MM.1S (cell line): Measurements from ENCODE around the gene CIRBP.

Experiments used
- DNase-seq: peaks from one replicate; pipeline ENCODE4 v3.0.0-alpha.2; 2015
- H2AFZ ChIP-seq: fragments of 300-600 bp; sonication (generic); 2 replicates; pipeline ENCODE4 v1.6.0; 2016; ENCODE audit warnings: antibody characterized with exemption, low read length
- H3F3A ChIP-seq: fragments of 300-600 bp; sonication (generic); 2 replicates; pipeline ENCODE4 v1.6.1; 2016; ENCODE audit warnings: mild to moderate bottlenecking, antibody characterized with exemption, low read length, moderate library complexity, mixed read lengths; ENCODE audit not compliant: insufficient read depth
- H3K27ac ChIP-seq: fragments of 300-600 bp; sonication (generic); 2 replicates; pipeline ENCODE4 v1.5.1; 2016; ENCODE audit warnings: mild to moderate bottlenecking, low read length
- H3K27me3 ChIP-seq: fragments of 300-600 bp; sonication (generic); replicated peaks from 2 replicates; pipeline ENCODE4 v1.6.0; 2016; ENCODE audit warnings: low read length; ENCODE audit not compliant: insufficient read depth
- H3K36me3 ChIP-seq: fragments of 300-600 bp; sonication (generic); replicated peaks from 2 replicates; pipeline ENCODE4 v1.6.1; 2016; ENCODE audit warnings: mild to moderate bottlenecking, low read length, mixed read lengths; ENCODE audit not compliant: insufficient read depth
- H3K4me1 ChIP-seq: fragments of 300-600 bp; sonication (generic); 2 replicates; pipeline ENCODE4 v1.6.1; 2016; ENCODE audit warnings: low read length, mixed read lengths
- H3K4me2 ChIP-seq: fragments of 300-600 bp; sonication (generic); 2 replicates; pipeline ENCODE4 v1.6.0; 2016; ENCODE audit warnings: low read depth, low read length
- H3K4me3 ChIP-seq: fragments of 300-600 bp; sonication (generic); 2 replicates; pipeline ENCODE4 v1.5.1; 2016; ENCODE audit warnings: low read length, mixed read lengths
- H3K79me2 ChIP-seq: fragments of 300-600 bp; sonication (generic); 2 replicates; pipeline ENCODE4 v1.6.1; 2016; ENCODE audit warnings: mixed run types, low read length, mixed read lengths
- H3K9ac ChIP-seq: fragments of 300-600 bp; sonication (generic); 2 replicates; pipeline ENCODE4 v1.6.1; 2016; ENCODE audit warnings: low read length, mixed read lengths
- H3K9me2 ChIP-seq: fragments of 300-600 bp; sonication (generic); replicated peaks from 2 replicates; pipeline ENCODE4 v1.6.1; 2016; ENCODE audit warnings: mild to moderate bottlenecking, low read length, mixed read lengths; ENCODE audit not compliant: insufficient read depth
- H3K9me3 ChIP-seq: fragments of 300-600 bp; sonication (generic); replicated peaks from 2 replicates; pipeline ENCODE4 v1.6.1; 2016; ENCODE audit warnings: mild to moderate bottlenecking, low read length, mixed read lengths; ENCODE audit not compliant: insufficient read depth
- H4K20me1 ChIP-seq: fragments of 300-600 bp; sonication (generic); 2 replicates; pipeline ENCODE4 v1.6.1; 2016; ENCODE audit warnings: mild to moderate bottlenecking, low read length, moderate library complexity, mixed read lengths; ENCODE audit not compliant: insufficient read depth
- CTCF ChIP-seq: fragments of 300-600 bp; sonication (generic); IDR thresholded peaks from 2 replicates; pipeline ENCODE4 v1.5.1; 2016; ENCODE audit warnings: antibody characterized with exemption, low read length, mixed read lengths
- EZH2 ChIP-seq: fragments of 300-600 bp; sonication (generic); optimal IDR thresholded peaks from 2 replicates; pipeline ENCODE3; 2017; ENCODE audit warnings: low read depth, mild to moderate bottlenecking, antibody characterized with exemption, low read length, mixed read lengths
- EZH2phosphoT487 ChIP-seq: fragments of 300-600 bp; sonication (generic); IDR thresholded peaks from 2 replicates; pipeline ENCODE4 v1.6.1; 2018; ENCODE audit warnings: antibody characterized with exemption, low read length

CIRBP gene

DNA sequence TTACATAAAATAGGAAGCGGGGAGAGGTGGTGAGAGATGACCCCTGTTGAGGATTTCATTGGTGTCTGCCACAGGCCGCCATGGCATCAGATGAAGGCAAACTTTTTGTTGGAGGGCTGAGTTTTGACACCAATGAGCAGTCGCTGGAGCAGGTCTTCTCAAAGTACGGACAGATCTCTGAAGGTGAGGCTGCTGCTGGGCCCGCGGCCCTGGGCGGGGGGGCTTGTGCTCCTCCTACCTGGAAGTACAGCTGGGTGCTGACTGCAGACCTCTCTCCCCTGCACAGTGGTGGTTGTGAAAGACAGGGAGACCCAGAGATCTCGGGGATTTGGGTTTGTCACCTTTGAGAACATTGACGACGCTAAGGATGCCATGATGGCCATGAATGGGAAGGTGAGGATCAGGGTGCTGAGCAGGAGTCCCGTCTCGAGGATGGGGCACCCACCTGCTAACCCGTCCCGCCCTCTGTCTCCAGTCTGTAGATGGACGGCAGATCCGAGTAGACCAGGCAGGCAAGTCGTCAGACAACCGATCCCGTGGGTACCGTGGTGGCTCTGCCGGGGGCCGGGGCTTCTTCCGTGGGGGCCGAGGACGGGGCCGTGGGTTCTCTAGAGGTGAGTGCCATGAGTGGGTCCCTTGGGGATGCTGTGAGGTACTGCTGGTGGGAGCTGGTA, 1.9 kb downstream of the CIRBP start:
- Histone ChIP-seq H3K79me2 (peaks cover 57% of the 10 kb centered on the region), H3K4me2 (peak overlapping the region; percentile 88; the same call in 1 of the 2 replicates)

GRCh38 chr19:1271528-1272422, 2.6 kb downstream of the CIRBP start:
- Histone ChIP-seq H3K4me3 (no peak overlapping the region), H3K36me3 (peaks cover 37% of the 10 kb centered on the region)

More for the DNA sequence above, 1.9 kb downstream of the CIRBP start:
- H3K4me1 ChIP-seq: peaks cover 41% of the 10 kb centered on the region
- no peaks in the 10 kb centered on the region for H3K9me3 ChIP-seq
- TF ChIP-seq EZH2 (no peak), EZH2phosphoT487 (no peak), CTCF (no peak)
- no peaks in the 10 kb centered on the region for H4K20me1 ChIP-seq
- no peak overlapping the region for H3K4me3 ChIP-seq
- no peaks in the 10 kb centered on the region for H3K9me2 ChIP-seq
- H3K9ac ChIP-seq: no peak overlapping the region
- H2AFZ ChIP-seq: no peak overlapping the region
- no peak for DNase-seq
- H3K27me3 ChIP-seq: 0 out of 2 replicates have a peak, but pooled peaks cover 4% of the 10 kb centered on the region
- peaks cover 37% of the 10 kb centered on the region for H3K36me3 ChIP-seq
- H3F3A ChIP-seq: peaks cover 54% of the 10 kb centered on the region
- no peak overlapping the region for H3K27ac ChIP-seq

More at GRCh38 chr19:1271528-1272422, 2.6 kb downstream of the CIRBP start:
- Histone ChIP-seq H3K9me2 (no peaks in the 10 kb centered on the region), H3K9ac (no peak overlapping the region), H3F3A (peaks cover 59% of the 10 kb centered on the region), H3K4me1 (peaks cover 41% of the 10 kb centered on the region), H3K27me3 (0 out of 2 replicates have a peak, but pooled peaks cover 4% of the 10 kb centered on the region), H3K9me3 (no peaks in the 10 kb centered on the region), H2AFZ (no peak overlapping the region), H3K27ac (no peak overlapping the region), H3K4me2 (no peak overlapping the region), H3K79me2 (peaks cover 64% of the 10 kb centered on the region), H4K20me1 (no peaks in the 10 kb centered on the region)
- TF ChIP-seq CTCF (no peak), EZH2 (no peak), EZH2phosphoT487 (no peak)
- no peak for DNase-seq
